GM19324 (cell line): Measurements from ENCODE around the gene MAPT.
"Not testable (repeated sequence)": the region's sequence is repeated elsewhere in the genome, so short reads cannot be mapped to it uniquely, and the experiment has no call there.

Experiments used
- ATAC-seq: cut with Tn5 transposase; IDR thresholded peaks from one replicate; pipeline ENCODE4 v1.9.1; 2021; ENCODE audit warnings: mild to moderate bottlenecking, moderate library complexity; ENCODE audit not compliant: unreplicated experiment, low FRiP score

Gene MAPT

GRCh38 chr17:45948881-45949624 is 54.7 kb downstream of the MAPT start:
- no peak for ATAC-seq

- ATAC-seq = no peak
These were observed 55.5 kb downstream of the MAPT start for GRCh38 chr17:45949755-45950320.

DNA sequence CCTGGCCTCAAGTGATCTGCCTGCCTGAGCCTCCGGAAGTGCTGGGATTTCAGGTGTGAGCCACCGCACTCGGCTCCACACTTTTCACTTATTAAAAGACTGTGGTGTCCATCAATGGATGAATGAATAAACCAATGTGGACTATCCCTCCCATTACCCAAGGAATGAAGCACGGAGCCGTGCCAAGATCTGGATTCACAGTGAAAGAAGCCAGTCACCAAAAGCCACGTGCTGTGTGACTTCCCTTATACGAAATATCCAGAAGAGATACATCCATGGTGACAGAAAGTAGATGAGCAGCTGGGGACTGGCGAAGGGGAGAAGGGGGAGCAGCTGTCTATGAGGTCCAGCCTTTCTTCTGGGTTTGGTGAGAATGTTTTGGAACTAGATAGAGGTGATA is 56.5 kb downstream of the MAPT start:
- ATAC-seq = no peak

DNA sequence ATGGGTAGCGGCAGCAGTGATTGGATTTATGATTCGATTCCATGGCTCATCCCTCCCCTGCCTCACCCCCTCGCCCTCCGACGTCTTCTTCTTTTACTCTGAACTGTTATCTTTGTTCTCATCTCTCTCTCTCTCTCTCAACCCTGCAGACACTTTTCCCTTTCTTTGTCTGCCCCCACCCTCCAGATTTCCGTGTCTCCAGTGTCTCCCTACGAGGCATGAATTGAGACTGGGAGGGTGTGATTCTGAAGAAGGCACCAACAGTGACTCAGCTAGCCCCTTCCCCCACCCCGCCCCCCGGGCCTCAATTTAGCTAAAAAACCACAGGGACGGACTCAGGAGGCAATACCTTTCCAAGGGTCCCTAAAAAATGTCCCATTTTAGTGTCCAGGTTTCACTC is 57.0 kb downstream of the MAPT start:
- ATAC-seq = no peak

GRCh38 chr17:45951941-45952340 is 57.6 kb downstream of the MAPT start:
- no peak for ATAC-seq

DNA sequence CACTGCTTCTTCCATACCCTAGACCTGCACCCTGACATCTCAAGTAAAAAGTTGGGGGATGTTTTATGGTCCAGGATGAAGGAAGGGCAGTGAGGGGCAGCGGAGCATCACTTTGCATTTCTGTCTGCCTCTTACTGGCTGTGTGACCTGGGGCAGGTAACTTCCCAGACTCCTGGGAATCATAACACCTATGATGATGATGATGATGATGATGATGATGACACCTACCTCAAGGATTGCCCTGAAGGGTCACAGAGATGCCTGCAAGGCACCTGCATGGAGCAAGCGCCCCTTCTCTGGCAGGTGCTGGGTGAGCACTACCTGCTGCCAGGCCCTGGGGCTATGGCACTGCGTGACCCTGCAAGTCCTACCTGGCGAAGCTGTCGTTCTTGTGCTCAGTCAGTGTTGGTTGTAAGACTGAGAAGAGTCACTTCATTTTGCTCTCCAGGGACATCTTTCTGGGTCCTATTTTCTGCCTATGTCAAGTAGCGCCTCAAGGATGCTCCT is 58.5 kb downstream of the MAPT start:
- no peak for ATAC-seq

DNA sequence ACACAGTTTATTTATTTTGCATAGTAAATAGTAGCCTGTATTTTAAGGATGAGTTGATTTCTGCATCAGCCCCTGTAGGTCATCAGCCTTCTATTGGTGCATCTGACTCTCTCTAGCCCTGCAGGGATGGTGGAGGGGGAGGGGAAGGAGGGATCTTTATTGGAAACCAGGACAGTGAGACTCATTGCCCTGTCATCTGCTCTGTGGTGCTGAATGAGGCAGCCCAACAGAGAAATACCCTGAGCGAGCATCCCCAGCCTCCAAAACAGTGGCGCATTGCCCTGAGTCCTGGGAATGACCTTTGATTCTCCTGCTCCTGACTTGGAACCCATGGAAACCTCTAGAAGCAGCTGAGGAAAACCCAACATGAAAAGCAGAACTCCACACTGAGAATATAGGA is 59.2 kb downstream of the MAPT start:
- ATAC-seq = no peak

DNA sequence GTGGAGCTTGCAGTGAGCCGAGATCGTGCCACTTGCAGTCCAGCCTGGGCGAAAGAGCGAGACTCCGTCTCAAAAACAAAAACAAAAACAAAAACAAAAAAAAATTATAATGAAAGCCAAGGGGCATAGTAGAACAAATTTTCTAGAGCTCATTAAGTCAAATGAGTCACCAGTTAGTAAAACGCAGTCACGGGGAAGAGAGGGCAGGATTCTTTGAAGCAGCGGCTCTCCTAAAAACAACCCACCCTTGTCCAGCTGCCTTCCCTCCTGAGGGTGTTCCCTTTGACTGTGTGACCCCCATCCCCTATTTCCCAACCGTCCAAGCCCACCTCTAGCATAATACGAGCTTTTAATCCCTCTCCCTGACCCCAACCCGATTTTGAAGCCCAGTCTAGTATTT is 60.6 kb downstream of the MAPT start:
- ATAC-seq = no peak

DNA sequence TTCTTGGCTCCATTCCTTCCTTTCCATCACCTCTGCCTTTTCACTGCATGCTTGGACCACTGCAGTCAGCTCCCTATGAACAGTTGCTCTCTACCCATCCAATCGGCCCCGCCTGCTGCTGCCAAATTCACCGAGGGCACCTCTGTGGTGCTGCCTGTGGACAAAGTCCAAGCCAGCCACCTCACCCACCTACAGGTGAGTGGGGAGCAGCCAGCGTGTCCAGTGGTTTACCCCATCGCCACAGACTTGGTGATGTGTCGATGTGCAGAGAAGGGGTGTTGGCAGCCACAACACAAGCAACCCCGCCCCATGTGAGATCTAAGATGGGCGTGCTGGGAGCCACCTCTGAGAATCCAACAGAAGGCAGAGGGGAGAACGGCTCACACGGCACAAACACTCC is 61.0 kb downstream of the MAPT start:
- no peak for ATAC-seq

- ATAC-seq = no peak
These were observed 61.7 kb downstream of the MAPT start for GRCh38 chr17:45956090-45956489.

- ATAC-seq = not testable (repeated sequence)
These were observed 62.4 kb downstream of the MAPT start for GRCh38 chr17:45956746-45957145.

DNA sequence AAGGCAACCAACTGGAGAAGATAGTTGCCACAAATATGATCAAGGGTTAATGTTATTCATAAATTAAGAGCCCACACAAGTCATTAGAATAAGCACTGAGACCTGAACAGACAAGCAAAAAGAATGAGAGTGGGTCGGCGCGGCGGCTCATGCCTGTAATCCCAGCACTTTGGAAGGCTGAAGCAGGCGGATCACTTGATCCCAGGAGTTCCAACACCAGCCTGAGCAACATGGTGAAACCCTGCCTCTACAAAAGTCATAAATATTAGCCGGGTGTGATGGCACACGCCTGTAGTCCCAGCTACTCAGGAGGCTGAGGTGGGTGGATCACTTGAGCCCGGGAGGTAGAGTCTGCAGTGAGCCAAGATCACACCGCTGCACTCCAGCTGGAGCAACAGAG is 64.0 kb downstream of the MAPT start:
- ATAC-seq = no peak

DNA sequence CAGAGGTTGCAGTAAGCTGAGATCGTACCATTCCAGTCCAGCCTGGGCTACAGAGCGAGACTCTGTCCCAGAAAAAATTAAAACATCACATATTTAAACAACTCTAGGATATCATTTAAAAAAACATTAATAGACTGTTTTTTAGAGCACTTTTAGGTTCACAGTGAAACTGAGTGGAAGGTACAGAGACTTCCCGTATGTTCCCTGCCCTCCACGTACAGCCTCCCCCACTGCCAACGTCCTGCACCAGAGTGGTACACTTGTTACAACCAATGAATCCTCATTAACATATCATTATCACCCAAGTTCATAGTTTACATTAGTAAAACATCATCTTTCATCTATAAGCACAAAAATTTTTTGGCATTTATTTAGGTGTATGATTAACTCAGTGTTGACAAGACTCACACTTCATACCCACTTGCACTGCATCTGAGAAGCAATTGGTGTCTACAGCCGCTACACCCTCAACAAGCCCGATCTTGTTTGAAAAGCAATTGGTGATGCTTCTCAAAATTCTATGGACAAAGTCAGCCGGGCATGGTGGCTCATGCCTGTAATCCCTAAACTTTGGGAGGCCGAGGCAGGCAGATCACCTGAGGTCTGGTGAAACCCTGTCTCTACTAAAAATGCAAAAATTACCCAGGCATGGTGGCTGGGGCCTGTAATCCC is 64.8 kb downstream of the MAPT start:
- no peak for ATAC-seq

GRCh38 chr17:45960311-45960710 is 66.0 kb downstream of the MAPT start:
- ATAC-seq = no peak

- ATAC-seq = no peak
These were observed 66.9 kb downstream of the MAPT start for GRCh38 chr17:45961206-45961605.

DNA sequence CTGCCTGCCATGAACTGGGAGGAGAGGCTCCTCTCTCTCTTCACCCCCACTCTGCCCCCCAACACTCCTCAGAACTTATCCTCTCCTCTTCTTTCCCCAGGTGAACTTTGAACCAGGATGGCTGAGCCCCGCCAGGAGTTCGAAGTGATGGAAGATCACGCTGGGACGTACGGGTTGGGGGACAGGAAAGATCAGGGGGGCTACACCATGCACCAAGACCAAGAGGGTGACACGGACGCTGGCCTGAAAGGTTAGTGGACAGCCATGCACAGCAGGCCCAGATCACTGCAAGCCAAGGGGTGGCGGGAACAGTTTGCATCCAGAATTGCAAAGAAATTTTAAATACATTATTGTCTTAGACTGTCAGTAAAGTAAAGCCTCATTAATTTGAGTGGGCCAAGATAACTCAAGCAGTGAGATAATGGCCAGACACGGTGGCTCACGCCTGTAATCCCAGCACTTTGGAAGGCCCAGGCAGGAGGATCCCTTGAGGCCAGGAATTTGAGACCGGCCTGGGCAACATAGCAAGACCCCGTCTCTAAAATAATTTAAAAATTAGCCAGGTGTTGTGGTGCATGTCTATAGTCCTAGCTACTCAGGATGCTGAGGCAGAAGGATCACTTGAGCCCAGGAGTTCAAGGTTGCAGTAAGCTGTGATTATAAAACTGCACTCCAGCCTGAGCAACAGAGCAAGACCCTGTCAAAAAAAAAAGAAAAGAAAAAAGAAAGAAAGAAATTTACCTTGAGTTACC is 68.0 kb downstream of the MAPT start:
- ATAC-seq = no peak

DNA sequence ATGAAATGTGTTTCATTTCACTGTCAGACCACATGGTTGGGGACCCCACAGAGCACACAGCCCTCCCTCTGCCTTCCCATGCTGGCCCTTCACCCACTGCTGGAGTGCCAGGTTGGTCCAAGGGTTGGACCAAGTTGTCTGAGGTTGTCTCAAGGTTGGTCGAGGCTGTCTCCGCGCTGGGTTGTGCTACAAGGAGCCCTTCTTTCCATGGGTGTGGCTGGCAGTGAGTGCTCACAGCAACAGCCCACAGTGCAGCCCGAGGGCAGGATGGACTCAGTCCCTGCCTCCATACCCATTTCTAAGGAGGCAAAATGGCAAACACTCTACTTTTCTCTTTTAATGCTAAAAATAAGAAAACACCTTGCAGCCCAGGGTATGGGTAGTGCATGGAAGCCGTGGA is 68.9 kb downstream of the MAPT start:
- no peak for ATAC-seq

DNA sequence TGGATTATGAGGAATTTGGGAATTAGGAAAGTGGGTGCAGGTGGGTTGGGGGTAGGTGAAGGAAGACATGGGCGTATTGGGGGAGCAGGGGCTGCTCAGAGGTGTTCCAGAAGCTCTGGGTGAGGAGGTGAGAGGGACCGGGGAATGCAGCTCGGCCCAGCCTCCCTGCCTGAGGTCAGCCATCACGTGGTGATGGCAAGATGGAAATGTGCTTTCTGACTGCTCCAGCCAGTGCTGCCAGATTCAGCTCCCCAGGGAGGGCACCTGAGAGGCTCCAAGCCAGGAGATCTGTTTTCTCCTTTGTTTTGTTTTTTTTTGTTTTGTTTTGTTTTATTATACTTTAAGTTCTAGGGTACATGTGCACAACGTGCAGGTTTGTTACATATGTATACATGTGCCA is 69.5 kb downstream of the MAPT start:
- ATAC-seq = no peak

DNA sequence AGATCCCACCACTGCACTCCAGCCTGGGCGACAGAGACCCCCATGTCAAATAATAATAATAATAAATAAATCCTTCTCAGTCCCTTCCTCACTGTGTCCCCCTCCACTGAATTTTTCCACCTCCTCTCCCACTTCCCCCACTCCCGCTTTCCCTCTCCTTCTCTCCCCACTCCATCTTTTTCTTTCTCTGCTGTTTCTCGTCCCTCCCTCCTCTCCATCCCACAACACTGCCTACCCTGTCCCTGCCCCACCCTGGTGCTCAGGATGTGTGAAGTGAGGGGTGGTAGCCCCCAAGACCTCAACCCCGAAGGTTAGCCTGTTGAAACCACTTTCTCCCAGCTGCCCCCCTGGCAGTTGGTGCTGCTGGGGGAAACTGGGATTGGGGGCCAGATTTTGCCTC is 70.3 kb downstream of the MAPT start:
- no peak for ATAC-seq

DNA sequence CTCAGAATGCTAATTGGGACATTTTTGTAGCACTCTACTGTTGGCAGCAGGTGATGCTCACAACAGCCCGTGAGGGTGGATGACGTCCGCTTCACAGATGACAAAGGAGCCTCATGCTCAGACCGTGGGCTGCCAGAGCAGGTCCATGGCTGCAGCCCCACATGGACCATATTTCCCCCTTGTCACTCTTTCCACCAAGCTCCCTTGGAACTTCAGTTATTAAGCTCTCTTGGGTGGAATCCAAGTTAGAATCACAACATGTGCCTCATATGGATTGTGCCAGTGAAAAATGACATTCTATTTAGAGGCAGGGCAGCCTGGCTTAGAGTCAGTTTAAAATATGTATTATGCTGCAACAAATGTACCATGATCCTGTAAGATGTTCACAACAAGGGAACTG is 71.5 kb downstream of the MAPT start:
- ATAC-seq = no peak

- no peak for ATAC-seq
These were observed 72.4 kb downstream of the MAPT start for GRCh38 chr17:45966606-45967280.
